HG03575 (cell line): Measurements from ENCODE around the gene RNU1-4.
"Not testable (repeated sequence)": the region's sequence is repeated elsewhere in the genome, so short reads cannot be mapped to it uniquely, and the experiment has no call there.

ENCODE experiments used
- ATAC-seq: cut with Tn5 transposase; IDR thresholded peaks from one replicate; pipeline ENCODE4 v1.9.1; 2021; ENCODE audit not compliant: unreplicated experiment, insufficient number of reproducible peaks, low FRiP score; ENCODE audit errors: extremely low read depth

The RNU1-4 gene

DNA sequence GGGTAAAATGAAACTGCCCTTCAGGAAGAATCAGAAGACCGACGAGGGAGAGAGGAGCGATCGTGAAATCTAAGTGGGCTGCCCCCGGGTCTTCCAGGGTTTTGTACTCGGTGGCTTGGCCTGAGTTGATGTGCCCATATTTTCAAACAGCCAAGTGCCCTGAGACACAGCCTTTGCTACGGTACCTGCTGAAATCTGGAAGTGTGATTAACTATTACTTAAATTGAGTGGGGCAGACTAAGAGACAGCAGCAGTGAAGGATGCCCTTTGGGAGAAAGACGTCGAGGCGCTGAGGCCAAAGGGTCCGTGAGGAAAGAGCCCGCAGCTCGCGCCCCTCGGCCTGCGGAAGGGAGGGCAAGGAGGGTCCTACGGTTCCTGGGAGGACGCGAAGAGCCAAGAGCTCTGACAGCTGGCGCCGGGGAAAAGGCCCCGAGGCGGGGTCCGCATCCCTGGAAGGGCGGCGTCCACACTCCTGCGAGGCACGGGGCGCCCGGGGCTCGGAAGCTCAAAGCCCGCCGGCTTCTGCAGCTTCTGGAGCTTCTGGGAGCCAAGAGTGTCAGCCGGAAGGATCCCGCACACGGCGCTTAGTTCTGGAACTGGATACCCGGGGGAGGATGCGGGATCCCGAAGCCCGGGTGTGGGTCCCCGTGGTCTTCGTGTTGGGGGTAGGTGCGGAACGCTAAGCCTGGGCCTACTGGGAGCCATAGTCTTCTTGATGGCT, 15.4 kb upstream of the RNU1-4 start:
- ATAC-seq: no peak

GRCh38 chr1:16725439-16726245, 14.7 kb upstream of the RNU1-4 start:
- not testable (repeated sequence) for ATAC-seq

GRCh38 chr1:16727190-16728111, 12.9 kb upstream of the RNU1-4 start:
- ATAC-seq: no peak

- peak; percentile 58 for ATAC-seq
Measured at GRCh38 chr1:16728243-16728949, 11.9 kb upstream of the RNU1-4 start.

DNA sequence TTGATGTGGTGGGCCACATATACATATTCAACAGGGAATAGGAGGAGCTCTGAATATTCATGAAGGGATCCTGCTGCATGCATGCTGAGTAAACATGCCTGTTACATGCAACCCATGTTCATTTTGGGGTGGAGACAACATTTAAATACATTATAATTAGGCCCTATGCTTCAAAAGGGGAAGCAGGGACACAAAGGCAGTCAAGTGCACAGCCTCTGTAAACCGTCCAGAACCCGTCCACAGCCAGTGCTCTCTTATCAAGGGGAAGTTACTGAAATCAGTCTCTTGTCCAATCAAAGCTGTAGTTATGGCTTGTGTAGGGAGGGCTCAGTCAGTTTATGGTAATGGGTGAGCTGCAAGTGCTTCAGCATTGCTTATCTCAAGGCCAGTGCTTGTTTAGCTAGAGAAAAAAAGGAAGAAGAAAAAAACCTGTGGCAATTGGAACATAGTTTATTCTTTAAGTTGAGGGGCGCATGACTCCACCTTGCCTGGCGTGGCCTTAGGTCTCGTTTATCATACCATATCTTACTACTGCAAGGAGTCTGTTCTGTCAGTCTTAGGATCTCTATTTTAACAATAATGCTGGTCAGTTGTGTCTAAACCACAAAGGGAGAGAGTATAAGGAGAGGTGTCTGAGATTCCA, 7.9 kb upstream of the RNU1-4 start:
- ATAC-seq: not testable (repeated sequence)

DNA sequence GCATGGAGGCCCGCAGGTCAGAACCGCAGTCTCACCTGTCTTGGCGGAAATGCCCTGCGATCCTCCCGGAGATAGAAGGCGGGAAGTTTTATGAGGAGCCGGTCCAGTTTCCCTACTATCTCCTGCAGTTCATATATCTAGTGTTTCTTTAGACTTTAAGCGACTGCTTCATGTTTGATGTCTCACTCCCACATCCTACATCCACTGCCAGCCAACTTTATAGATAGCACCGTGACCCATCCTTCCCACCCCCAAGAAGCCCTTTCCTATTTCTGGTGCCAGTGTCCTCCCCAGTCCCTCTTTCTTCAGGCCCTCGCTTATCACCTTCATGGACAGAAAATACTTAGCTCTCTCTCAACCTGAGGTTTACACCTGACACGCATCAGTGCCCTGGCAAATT, 914 bp downstream of the RNU1-4 start:
- ATAC-seq: not testable (repeated sequence)

GRCh38 chr1:16747660-16748059, 7.3 kb downstream of the RNU1-4 start:
- not testable (repeated sequence) for ATAC-seq

- ATAC-seq: not testable (repeated sequence)
Measured at GRCh38 chr1:16748710-16749109, 8.4 kb downstream of the RNU1-4 start.

GRCh38 chr1:16749910-16750888, 9.9 kb downstream of the RNU1-4 start:
- ATAC-seq: not testable (repeated sequence)

GRCh38 chr1:16752770-16753169, 12.5 kb downstream of the RNU1-4 start:
- not testable (repeated sequence) for ATAC-seq

DNA sequence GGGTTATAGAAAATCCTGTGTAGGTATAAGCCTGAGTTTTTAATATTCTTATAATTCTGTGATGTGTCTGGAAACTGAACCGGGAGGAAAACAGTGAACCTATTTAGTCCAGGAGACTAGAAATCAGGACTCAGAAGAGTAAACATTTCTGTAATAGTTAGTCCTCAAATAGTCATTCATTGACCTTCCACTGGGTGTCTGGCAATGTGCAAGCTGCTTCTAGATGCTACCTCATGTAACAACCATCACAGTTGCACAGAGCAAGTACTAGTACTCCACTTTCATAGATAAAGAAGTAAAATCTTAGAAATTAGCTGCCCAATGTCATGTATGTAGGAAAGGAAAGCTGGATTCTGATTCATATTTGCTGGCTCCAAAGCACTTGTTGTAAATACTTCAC, 15.1 kb downstream of the RNU1-4 start:
- ATAC-seq: not testable (repeated sequence)

DNA sequence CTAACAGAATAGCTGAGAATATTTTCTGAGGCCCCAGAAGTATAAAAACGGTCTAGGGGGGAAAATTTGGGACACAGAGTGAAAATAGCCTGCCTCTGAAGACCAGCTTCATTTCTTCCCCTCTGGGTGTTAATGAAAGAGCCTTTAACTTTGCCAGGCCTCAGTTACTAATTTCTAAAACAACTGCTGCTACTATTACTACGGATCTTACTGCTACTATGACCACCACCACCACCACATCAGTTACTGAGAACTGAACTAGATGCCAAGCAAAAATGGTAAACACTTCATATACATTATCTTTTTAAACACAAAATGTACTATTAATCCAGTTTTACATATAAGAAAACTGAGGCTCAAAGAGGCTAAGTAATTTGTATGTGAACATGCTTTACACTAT, 15.6 kb downstream of the RNU1-4 start:
- not testable (repeated sequence) for ATAC-seq

DNA sequence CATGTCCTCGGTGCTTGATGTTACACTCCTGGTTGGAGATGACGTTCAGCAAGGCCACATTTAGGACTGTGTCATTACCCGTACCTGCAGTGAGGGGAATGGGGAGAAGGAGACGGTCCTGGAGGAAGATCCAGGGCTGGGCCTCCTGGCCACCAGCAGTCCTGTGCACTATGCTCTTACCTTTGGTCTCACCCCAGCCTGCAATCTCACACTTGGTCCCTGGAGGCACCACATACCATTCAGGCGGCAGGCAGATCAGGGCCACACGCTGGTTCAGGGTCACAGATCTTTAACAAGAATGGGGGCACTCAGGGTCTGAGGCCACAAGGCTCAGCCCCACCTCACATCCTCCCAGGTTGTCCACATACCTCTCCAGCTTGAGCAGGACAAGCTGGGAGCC, 17.3 kb downstream of the RNU1-4 start:
- not testable (repeated sequence) for ATAC-seq

- not testable (repeated sequence) for ATAC-seq
Measured at GRCh38 chr1:16758060-16758459, 17.7 kb downstream of the RNU1-4 start.

GRCh38 chr1:16759041-16759493, 18.8 kb downstream of the RNU1-4 start:
- not testable (repeated sequence) for ATAC-seq

- ATAC-seq: not testable (repeated sequence)
Measured at GRCh38 chr1:16759650-16760455, 19.5 kb downstream of the RNU1-4 start.
